Activated CD4-positive, alpha-beta T cell treated with anti-CD3 and anti-CD28 coated beads for 48 hours (primary cell): ENCODE results near the gene NTMT1.
"Not testable (repeated sequence)": the region's sequence is repeated elsewhere in the genome, so short reads cannot be mapped to it uniquely, and the experiment has no call there.

Experiments used
- DNase-seq: peaks from one replicate; pipeline ENCODE4 v3.0.0-alpha.2; 2020

NTMT1 gene, protein sequence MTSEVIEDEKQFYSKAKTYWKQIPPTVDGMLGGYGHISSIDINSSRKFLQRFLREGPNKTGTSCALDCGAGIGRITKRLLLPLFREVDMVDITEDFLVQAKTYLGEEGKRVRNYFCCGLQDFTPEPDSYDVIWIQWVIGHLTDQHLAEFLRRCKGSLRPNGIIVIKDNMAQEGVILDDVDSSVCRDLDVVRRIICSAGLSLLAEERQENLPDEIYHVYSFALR

DNA sequence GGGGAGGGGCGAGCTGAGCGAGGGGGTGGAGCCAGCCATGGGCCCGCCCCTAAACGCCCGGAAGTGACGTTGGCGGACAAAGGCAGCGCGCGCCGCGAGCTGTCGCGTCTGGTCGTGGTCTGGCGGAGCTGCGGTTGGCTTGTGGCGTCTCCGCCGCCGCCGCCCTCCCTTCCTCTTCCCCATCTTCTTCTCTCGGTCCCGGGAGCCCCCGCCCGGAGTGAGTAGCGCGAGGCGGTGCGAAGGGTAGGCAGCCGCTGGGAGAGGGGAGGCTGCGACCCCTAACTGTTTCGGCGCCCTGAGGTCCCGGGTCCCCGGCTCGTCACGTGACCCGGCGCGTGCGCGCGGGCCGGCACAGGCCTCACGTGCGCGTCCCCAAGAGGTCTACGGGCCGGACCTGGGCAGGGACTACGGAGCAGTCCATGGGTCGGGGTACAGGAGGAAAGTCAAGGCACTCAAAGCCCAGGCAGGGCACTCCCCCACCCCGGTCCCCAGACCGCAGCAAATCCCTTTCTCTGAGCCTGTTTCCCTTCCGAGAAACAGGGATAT, at the start of gene NTMT1:
TSS of gene NTMT1 (plus strand) at position 85 of the 546 bp plus-strand sequence. CDS start 6,541 bp downstream, outside the sequence.
- DNase-seq = peak; percentile 93

DNA sequence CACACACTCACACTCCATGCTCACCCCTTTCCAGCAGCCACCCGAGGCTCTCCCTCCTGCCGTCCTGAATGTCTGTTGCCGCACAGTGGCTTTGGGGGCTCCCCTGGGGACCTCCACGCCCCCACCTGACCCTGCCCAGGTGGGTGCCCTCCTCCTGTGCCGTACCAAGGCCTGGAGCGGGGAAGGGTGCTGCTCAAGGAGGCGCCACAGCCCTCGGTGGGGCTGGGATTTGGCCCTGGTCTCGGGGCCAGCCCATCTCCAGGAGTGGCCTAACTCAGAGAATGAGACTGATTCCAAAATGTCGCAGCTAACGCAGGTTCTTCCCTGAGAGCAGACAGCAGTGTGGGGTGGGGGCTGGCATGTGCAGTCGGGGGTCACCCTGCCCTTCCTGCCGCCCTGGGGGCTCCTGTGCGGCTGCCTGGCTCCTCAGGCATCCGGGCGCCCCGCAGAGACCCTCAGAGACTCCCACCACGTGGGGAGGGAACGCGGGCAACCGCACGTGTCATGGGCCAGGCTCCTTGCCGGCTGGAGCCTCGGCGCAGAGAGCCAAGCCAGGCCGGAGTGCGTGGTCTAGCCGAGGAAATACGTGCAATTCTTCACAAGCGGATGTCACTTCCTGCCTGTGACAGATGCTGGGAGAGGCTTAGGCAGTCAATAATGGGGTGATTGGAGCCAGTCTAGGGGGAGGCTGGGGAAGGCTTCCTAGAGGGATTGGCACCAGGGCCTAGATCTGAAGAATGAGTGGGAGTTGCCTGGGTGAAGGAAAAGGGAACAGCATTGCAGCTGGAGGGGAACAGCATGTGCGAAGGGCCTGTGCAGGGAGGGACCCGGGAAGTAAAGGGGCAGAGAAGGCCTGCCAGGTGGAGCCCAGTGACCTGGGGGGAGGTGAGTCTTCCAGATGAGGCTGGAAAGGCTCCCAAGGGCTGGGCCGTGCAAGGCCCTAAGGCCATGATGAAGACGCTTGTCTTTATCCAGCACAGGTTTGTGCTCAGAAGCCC, 49.1 kb upstream of the NTMT1 start:
- DNase-seq = no peak

DNA sequence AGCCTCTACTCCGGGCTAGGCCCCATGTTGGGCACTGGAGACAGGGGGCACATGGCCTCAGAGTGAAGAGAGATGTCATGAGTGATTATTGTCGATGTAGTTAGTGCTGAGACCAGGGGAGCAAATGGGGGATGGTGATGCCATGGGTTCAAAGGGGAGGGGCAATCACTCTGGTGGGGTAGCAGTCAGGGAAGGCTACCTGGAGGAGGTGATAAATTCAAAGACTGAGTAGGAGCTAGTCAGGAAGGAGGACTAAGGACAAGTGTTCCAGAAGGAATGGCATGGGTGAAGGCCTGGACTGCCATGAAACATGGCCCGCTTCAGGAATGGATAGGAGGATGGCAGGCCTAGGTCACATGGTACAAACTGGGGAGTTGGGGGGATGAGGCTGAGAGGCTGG, 46.7 kb upstream of the NTMT1 start:
- no peak for DNase-seq

DNA sequence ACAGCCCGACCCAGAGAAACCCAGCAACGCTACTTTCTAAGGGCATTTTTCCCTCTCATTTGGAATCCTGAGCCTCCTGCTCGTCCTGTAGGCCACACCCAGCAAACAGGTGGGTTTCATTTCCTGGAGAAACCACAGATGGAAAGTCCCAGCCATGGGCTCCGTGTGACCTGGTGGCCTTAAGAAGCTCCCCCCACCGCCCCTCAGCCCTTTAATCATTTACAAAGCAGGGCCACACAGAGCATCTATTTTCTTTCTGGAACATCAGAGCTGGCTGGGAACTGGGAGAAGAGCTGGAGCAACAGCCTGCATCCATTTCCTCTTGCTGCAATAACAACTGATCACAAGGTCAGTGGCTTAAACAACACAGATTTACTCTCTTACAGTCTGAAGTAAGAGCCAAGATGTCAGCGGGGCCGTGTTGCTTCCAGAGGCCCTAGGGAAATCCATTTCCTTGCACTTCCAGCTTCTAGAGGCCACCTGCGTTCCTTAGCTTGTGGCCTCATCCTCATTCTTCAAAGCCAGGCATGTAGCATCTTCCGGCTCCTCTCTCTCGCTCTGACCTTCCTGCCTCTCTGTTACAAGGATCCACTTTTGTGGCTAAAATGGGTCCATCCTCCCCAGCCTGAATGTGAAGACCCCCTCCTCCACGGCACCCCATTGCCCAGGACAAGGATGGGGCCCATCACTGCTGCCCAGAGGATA, 45.6 kb upstream of the NTMT1 start:
- DNase-seq = peak; percentile 48

DNA sequence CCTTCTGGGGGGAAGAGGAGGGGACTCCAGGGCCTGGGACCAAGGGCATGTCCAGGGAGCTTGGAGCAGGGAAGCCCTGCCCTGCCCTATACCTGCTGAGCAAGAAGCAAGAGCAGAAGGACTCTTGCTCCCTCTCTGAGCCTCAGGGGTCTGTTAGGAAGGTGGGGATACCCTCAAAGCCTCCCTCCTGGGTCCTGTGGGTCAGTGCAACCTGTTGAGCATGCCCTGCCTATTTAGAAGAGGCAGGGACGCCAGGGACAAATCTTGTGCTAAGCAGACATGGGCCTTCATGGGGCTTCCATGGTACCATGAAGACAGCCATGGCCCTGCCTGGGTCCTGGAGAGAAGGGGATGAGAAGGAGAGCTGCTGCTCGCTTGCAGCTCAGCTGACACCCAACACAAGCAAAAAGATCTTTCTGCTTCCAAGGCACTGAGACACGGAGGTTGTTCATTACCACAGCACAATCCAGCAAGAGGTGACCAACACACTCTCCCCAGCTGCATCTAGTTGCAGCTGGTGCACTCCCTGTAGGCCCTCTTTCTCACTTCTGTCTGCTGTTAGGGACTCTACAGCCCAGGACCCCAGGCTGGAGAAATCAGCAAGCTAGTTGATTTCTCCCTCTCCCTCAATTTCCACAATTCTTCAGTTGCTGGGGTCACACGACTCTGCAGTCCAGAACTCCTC, 44.3 kb upstream of the NTMT1 start:
- no peak for DNase-seq

DNA sequence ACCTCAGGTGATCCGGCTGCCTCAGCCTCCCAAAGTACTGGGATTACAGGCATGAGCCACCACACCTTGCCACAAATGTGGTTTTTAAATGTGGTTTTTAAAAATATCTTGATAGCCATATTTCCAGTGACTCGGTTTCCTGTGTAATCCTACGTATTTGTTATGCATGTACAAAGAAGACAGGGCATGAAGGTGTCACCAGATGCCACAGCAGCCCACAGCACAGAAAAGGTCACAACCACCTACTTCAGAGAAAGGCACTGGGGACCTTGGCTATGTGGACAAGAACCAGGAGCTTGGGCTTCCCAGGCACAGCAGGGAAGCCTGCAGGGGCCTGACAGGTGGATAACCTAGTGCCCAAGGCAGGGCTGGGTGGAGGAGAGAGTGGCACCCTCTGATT, 43.1 kb upstream of the NTMT1 start:
- DNase-seq = peak; percentile 52

DNA sequence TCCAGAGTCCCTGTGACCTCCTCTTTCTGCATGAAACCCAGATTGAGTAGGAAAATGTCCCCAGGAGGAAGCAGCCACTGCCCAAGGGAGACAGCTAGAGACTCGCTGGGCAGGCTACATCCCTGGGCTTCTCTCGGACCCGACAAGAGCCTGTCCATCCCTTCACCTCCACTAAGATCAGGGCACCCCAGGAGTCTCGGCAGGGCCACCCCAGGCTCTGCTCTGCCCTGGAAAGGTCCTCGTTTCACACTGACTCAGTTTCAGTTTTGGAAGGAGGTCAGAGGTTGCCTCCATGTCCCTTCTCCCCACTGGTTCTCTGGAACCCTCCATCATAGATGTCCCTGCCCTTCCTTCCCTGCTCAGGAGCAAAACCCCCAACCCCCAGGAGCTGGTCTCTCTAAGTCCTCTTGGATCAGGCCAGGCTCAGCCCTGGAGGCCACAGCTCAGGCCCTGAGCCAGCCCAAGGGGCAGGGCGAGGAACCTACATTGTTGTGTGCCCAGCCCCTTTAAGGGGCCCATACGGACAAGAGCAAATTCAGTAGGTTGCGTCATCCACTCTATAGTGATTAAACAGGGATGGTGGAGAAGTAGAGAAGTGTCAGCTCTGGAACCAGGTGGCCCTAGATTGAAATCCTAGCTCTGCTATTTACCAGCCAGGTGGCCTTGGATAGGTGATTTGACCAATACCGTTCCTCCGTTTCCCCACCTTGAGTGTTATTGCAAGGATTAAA, 42.5 kb upstream of the NTMT1 start:
- no peak for DNase-seq

DNA sequence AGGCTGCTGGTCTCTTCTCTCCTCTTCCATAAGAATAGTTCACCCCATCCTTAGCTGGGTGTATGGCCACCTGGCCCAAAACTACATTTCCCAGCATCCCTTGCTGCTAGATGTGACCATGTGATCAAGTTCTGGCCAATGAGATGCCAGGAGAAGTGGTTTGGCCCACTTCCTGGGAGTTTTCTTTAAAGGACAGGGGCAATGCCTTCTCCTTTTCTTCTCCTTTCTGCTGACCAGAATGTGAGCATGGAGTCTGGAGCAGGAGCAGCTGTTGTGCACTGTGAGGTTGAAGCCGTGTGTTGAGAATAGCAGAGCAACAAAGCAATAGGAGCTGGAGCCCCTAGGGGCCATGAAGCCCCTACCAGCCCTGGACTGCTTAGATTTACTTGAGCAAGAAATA, 41.8 kb upstream of the NTMT1 start:
- peak; percentile 70 for DNase-seq

DNA sequence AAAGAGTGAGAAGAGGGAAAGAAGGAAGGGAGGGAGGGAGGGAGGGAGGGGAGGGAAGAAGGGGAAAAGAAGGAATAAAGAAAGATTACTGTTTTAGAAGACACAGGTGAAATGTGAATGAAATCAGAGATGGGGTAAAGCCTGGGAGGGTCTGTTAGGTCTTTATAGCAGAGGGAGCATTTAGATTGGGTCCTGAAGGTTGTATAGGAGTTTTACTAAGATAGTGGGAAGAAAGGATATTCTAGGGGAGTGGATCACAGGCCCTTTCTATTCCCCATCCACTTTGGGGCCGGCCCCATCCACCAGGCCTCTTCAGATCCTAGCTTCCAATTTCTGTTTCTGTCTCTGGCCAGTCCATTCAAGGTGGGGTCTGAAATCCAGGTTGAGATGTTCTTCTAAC, 40.6 kb upstream of the NTMT1 start:
- DNase-seq = no peak

DNA sequence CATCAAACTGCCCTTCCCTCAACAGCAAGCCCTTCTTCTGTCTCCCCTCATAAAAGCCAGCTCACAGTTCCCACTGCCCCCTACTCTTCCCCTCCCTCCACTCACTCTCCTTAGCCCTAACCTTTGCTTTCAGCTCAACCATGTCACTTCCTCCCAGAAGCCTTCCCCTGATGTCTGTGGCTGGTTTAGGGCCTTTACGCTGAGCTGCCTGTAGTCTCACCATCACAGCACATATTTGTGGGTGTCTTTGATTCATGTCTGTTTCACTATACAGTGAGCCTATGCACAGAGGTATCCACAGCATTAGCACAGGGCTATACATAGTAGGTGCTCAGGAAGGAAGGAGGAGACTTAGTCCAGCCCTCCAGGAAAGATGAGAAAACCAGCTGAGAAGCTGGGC, 39.7 kb upstream of the NTMT1 start:
- DNase-seq = no peak

DNA sequence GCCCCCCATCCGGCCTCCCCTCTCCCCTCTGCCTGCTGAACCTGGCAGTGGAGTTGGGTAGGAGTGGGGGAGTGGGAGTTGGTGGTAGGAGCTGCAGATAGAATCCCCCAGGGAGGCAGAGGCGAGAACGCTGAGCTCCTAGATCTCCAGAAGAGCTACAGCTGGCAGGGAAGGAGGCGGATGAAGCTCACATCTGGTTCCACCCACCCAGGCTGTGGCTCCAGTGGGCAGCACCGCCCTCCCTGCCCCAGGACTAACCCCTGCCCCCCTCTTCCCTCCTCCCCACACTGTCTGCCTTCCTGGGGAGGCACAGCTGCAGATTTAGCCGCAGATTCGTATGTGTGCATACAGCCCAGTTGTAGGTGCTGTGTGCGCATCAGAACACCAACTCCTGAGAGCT, 39.3 kb upstream of the NTMT1 start:
- DNase-seq = no peak

DNA sequence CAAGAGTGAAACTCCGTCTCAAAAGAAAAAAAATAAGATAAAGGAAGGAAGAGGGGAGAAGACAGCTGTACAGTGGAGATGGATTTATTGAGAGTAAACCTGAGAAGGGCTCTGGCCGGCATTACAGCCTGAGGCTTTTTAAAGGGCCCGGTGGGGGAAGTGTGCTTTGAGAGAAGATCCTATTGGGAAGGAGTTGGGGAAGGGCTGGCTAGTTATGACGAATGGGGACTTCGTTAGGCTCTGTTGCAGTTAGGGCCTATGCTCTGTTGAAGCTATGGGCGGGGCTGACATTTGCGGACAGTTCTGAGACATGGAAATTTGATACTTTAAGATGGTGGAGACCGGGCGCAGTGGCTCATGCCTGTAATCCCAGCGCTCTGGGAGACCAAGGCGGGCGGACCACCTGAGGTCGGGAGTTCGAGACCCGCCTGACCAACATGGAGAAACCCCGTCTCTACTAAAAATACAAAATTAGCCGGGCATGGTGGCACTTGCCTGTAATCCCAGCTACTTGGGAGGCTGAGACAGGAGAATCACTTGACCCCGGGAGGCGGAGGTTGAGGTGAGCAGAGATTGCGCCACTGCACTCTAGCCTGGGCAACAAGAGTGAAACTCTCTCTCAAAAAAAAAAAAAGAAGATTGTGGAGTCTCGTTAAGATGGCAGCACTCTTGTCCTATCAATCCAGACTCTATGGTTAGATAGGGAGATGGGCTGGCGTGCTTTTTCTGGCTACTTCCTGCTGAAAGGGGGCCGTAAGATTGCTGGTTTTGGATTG, 38.3 kb upstream of the NTMT1 start:
- DNase-seq = no peak

DNA sequence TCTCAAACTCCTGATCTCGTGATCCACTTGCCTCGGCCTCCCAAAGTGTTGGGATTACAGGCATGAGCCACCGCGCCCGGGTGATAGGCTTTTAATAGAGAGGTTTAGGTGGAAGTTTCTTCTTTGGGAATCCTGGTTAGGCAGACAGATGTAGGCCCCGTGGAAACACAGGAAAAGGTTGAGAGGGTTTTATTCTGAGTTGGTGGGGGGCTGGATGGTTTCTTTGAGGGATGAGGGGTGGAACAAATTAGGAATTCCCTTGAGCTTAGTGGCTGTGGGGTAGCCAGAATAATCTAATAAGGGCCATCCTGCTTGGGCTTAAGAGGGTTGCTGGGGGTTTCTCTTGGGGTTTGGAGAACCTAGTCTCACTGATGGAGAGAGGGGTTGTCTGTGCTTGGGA, 35.5 kb upstream of the NTMT1 start:
- no peak for DNase-seq

DNA sequence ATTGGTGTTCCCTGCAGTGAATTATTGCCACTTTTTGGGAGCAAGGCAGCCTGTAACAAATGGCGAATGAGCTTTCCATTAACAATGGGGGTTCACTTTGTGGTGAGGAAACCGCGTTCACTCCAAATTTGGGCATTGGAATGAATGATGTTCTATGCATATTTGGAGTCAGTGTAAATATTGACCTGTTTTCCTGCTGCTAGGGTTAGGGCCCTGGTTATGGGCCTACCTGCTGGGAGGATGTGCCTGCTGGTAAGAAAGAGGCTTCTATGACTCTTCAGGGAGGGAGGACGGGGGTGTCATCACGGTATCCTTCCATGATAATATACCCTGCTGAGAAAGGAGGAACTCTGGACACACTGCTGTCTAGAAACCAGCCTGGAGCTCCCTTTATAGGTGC, 34.0 kb upstream of the NTMT1 start:
- no peak for DNase-seq

DNA sequence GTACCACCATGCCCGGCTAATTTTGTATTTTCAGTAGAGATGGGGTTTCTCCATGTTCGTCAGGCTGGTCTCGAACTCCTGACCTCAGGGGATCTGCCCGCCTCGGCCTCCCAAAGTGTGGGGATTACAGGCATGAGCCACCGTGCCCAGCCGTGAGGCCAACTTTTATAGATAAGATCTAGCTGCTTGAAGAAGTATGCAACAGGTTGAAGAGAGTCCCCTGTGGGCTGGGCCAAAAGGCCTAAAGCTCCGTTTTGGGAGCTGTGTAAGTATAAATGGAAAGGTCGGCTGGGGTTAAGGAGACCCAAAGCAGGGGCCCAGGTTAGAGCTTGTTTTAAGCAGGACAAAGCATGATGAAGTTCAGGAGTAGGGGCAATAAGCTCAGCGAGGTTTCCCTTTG, 33.2 kb upstream of the NTMT1 start:
- not testable (repeated sequence) for DNase-seq

DNA sequence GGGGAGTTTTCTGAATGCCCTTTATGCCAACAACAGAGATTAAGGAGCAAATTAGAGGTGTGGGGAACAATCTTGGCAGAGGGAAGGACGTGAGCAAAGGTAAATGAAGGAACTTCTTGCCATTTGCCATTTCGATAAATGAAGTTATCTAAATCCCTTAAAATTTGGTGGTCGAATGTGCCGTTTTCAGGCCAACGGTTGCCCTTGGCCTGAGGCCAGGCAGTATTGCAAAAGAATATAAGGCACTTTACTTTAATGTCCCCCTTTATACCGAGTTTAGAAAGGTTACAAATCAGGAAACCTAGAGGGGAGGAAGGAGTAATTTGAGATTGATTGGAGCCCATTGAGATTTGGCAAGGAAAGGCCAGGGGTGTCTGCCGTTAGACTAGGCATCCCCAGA, 31.3 kb upstream of the NTMT1 start:
- DNase-seq = no peak

DNA sequence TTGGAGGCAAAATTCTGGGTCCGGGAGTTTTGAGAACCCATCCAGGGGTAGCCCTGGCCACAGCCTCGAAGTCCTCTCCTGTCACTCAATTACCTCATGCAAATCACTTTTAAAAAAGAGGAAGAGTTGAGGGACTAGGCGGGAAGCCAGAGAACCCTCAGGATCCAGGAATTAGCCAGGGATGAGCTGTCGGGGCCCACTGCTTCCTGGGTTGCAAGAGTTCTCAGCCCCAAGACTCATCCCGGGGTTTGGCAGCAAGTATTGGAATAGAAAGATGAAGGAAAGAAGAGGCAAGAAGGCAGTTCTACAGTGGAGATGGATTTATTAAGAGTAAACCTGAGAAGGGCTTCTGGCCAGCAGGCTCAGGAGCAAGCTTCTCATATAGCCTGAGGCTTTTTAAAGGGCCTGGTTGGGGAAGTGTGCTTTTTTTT, 30.6 kb upstream of the NTMT1 start:
- no peak for DNase-seq

DNA sequence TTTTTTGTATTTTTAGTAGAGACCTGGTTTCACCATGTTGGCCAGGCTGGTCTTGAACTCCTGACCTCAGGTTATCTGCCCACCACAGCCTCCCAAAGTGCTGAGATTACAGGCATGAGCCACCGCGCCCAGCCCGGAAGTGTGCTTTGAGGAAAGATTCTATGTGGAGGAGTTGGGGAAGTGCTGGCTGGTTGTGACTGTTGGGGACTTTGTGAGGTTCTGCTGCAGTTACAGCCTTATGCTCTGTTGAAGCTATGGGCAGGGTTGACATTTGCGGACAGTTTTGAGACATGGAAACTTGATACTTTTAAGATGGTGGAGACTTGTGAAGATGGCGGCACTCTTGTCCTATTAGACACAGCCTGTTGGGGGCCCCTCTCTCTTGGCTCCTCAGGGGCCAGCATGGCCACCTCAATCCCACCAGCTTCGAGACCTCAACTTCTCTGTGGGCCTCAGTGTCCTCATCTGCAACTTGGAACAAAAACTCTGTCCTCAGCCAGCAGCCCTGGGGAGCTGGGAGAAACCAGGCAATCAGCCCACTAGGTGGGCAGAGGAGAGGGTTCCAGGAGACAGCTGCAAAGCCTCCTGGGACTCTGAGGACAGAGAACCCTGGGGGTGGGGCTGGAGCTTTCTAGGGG, 29.9 kb upstream of the NTMT1 start:
- no peak for DNase-seq

DNA sequence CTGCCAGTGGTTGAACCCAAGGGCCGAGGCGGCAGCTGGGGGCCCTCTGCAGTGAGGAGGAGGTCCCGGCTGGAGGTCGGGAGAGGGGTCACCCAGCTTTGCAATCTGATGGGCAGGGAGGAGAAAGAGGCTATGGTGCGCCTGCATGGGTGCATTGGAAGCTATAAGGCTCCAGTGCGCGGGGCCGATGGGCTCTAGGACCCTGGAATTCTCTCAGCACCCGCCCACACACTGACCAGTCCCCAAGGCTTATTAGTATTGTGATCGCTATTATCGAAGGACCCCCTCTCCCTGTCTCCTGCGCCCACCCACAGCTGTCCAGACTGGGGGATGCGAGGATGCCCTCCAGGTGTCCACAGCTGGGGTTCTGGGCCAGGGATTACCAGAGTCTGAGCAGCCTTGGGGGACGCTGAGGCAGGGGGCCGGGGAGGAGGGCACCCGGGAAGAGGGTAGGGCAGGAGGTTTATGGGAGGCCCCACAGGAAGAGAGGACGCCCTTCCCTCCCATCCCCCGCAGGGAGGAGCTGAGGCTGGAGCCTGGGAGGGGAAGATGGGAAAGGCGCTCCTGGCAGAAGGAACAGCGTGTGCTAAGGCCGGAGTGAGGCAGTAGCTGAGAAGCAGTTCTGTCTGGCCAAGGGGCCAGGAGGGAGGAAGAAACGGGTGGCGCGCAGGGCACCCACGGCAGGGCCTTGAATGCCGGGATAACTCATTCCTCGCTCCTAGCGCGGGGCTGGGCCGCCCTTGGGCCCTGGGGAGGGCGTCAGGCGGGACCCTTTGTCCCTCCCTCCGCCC, 29.2 kb upstream of the NTMT1 start:
- DNase-seq = no peak
